Stimulated activated CD4-positive, alpha-beta T cell treated with anti-CD3 and anti-CD28 coated beads, TNF-alpha, amount 100 ng/mL, for 48 hours (primary cell): Measurements from ENCODE around the gene RARRES1.

Experiments
- DNase-seq, 3 donors: peaks; one replicate each; pipeline ENCODE4 v3.0.0-alpha.2; 2020; ENCODE audit warnings: low read depth in 3 of 3

RARRES1 gene

GRCh38 chr3:158765518-158766205 is 33.4 kb upstream of the RARRES1 start:
- no peak for DNase-seq

DNA sequence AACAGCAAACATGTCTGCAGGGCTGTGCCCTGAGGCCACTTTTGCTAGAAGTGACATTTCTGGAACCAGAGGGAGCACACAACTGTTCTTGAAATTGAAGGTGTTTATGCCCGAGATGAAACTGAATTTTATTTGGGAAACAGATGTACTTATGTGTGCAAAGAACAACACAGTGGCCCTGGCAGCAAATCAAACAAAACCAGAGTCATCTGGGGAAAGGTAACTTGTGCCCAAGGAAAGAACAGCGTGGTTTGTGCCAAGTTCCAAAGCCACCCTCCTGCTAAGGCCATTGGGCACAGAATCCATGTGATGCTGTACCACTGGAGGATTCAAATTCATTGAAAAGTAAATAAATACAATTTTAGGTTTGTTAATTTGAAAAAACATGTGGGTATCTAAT is 31.2 kb upstream of the RARRES1 start:
- DNase-seq: no peak

DNA sequence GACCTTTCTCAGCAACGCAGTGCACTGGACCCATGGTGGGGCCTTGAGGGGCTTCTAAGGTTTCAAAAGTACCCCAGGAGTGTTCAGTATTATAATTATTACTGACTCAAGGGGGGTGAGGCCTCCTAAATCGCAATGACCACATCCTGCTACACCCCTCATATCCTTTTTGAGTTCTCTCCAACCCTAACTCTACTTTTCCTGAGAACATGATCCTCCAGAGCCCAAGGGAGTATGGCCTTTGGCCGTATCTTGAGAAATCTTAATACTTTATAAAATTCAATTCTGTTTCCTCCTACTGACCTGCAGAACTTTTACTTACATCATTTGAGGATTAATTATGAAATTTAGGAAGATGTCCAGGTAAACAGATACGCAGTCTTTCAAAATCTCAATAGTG is 30.4 kb upstream of the RARRES1 start:
- no peak for DNase-seq

GRCh38 chr3:158761350-158761749 is 29.1 kb upstream of the RARRES1 start:
- no peak for DNase-seq

DNA sequence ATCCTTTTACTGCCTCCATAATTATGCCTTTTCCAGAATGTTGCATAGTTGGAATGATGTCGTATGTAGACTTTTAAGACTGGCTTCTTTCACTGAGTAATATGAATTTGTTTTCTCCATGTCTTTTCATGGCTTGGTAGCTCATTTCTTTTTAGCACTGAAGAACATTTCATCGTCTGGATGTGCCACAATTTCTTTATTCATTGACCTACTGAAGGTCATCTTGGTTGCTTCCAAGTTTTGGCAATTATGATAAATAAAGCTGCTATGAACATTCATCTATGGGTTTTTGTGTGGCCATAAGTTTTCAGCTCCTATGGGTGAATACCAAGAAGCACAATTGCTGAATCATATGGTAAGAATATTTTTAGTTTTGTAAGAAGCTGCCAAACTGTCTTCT is 23.2 kb upstream of the RARRES1 start:
- DNase-seq: no peak

DNA sequence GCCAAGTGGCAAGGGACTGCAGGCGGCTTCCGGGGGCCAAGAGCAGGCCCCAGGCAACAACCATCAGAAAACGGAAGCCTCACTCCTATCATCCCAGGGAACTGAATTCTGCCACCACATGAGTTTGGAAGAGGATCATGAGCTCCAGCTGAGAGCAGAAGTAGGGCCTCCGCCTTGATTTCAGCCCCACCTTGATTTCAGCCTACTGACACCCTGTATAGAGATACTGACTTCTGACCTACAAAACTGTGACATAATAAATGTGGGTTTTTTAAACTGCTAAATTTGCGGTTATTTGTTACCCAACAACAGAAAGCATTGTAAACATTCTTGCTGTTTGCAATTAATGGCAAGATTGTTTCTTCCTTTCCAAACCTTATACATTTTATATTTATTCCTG is 21.6 kb upstream of the RARRES1 start:
- DNase-seq: no peak

- DNase-seq: no peak
These were observed 19.1 kb upstream of the RARRES1 start for GRCh38 chr3:158751316-158751715.

DNA sequence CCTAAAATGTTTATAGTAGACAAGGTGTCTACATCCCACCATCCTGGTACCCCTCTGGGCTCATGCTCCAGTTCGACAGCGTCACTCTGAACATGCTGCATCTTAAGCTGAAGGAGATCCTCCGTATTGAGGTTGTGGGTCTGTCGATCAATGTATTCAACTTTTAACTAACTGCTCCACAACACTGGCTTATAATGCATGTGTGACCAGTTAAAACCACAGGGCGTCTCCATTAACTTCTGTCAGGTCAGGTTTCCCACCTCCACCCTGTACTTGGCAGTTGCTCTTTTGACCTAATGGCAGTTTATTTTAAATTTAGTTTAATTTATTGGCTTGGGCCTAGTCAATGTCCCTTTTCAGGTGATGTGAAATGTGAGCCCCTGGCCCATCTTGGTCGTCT is 17.8 kb upstream of the RARRES1 start:
- DNase-seq: no peak

GRCh38 chr3:158749526-158749925 is 17.3 kb upstream of the RARRES1 start:
- no peak for DNase-seq

DNA sequence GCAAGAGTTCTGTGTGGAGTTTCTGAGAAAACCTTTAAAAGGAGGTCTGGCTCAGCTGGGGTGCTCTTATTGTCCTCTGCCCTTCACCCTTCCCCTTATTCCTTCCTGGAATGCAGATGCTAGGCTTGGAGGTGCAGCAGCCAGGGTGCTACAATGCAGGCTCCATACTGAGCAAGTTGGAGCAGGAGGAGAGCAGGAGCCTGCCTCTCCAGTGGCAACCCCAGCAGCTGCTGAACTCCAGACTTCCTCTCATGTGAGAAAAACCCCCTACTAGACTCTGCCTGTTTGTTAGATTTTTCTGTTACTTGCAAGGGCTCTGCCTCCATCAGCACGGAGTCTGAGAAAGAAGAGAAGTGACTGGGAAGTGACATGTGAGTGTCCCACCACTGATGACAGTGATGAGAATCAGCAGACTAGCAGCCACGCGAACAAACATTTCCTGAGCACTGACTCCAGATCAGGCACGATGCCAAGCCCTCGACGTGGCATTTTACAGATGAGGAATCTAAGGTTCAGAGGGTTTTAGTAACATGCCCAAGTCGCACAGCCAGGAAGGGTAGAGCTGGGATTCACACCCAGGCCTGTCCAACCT is 16.1 kb upstream of the RARRES1 start:
- no peak for DNase-seq

- no peak for DNase-seq
These were observed 15.2 kb upstream of the RARRES1 start for GRCh38 chr3:158747417-158747816.

DNA sequence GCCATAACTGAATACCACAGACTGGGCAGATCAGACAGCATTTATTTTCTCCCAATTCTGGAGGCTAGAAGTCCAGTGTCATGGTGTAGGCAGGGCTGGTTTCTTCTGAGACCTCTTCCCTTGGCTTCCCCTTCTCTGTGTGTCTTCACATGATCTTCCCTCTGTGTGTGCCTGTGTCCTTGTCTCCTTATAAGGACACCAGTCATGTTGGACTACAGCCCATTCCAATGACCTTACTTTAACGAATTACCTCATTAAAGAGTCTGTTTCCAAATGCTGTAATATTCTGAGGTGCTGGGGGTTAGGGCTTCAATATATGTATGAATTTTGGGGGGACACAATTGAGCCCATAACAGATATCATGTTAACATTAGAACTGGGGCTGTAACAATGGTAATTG is 13.3 kb upstream of the RARRES1 start:
- no peak for DNase-seq

- DNase-seq: no peak
These were observed 12.5 kb upstream of the RARRES1 start for GRCh38 chr3:158744567-158745288.

DNA sequence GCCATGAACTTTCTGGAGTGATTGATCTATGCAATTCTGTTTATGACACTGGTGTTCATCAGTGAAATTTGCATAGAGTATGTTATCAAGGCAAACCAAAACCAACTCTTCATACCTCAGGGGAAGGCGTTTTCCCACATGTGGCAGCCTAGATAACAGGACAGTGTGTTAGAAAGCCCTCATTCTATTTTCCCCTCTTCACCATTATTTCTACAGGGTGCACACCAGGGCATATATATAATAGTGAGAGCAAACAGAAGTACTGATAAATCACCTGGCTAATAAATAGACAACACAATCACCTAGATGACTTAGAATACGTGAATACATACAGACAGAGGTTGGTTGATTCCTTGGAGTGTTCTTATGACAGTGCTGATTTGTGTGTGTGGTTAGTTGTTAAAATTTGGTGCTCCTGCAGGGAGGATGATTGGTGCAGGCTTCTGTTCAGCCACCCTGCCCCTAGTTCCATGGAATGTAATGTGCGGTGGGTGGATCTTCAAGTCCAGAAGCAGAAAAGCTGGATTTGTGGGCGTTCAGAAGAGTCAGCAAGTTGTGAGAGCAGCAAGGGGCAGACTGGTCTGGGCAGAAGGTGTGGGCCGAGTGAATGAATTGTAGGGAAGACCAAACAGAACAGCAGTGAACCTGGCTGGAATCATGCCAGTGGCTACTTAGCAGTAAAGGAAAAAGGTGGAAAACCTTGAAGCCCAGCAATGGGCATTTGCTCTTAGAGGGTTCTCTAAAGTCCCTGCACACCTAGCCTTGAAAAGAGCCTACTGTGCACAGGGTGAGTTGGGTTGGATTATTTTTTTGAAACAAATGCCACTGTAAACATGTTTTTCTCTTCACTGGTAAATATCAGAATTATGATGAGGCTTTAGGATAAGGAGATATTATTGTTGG is 11.7 kb upstream of the RARRES1 start:
- DNase-seq: no peak

GRCh38 chr3:158742871-158743663 is 10.8 kb upstream of the RARRES1 start:
- no peak for DNase-seq

DNA sequence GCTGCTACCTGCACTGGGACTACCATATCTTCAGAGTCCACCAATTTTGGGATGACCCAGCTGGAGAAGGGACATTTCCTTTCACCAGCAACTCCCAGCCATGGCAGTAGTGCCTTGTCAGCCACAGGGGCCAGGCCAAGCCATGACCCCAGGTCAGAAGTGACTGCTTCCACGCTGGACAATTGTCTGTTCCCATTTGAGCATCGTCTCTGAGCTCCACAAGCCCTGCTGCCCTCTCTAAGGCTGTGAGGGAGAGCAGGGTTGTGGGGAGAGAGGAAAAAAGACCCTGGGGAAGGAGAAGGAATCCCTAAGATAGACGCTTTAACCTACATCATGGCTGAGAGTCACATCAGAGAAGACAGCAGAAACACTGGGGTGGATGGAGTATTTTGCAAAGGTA is 7.4 kb upstream of the RARRES1 start:
- no peak for DNase-seq

DNA sequence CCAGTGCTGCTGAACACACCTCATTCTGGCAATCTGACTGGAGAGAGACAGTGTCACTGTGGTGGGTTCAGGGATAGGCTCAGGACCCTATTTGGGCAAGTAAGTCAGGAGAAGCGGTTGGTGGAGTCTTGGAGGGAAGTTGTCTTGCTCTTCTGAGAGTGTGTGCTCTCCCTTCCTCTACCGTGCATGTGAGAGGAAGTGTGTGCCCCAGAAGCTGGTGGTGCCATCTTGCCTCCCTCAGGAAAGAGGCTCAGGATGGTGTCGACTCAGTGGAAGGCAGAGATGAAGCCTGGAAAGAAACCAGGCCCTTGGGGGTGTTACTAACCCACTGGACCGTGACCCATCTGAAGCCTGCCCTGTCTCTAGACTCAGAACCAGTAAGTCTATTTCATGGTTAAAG is 6.8 kb upstream of the RARRES1 start:
- DNase-seq: no peak

- no peak for DNase-seq
These were observed 6.4 kb upstream of the RARRES1 start for GRCh38 chr3:158738653-158739052.

- DNase-seq: no peak
These were observed 5.8 kb upstream of the RARRES1 start for GRCh38 chr3:158737976-158738615.

DNA sequence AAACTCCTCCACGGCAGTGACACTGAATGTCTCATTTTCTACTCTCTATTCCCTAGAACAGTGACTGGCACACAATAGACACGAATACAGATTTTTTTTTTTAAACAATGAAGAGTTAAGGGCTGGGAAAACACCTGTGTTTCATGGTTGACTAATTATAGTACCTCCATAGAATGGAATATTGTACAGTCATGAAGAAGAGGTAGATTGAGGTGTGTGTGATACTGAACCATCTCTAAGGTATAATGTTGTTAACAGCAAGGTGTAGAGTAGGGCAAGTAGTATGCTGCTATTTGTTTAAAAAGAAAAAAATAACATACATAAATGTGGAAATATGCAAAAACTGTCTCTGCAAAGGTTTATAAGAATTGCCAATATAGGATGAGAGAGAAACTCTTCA is 5.2 kb upstream of the RARRES1 start:
- no peak for DNase-seq
